Left renal pelvis (tissue), 4 donors: ENCODE results near the gene KANSL1. TPM values are rescaled to one million over a fixed set of nuclear protein-coding genes. Genes with fewer than 3 reads are reported as not detected.
A peak's percentile ranks its signal among the peaks of the same experiment; 100 is the strongest.
"Not testable (repeated sequence)": the region's sequence is repeated elsewhere in the genome, so short reads cannot be mapped to it uniquely, and the experiment has no call there.

Experiments
- DNase-seq, 4 donors: peaks; one replicate each; pipeline ENCODE4 v3.0.0-alpha.2; 2013; ENCODE audit warnings: low read depth in 4 of 4, low spot score in 3 of 4
- polyA plus RNA-seq, 4 donors: library from polyadenylated mRNA; unstranded; fragments of 120-200 nt; gene quantifications; one replicate each; pipeline ENCODE4 v1.2.1, GENCODE V29; 2013; ENCODE audit not compliant: insufficient read length in 4 of 4

KANSL1 gene
- polyA plus RNA-seq, 4 donors: 53.1 to 93.4 (median 64.1) TPM

DNA sequence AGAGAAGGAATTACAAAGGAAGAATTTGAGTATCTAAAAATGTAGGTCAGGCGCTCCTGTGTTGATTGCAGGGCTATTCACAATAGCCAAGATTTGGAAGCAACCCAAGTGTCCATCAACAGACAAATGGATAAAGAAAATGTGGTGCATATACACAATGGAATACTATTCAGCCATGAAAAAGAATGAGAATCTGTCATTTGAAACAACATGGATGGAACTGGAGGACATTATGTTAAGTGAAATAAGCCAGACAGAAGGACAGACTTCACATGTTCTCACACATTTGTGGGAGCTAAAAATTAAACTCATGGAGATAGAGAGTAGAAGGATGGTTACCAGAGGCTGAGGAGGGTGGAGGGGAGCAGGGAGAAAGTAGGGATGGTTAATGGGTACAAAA is 187.1 kb downstream of the KANSL1 start:
- not testable (repeated sequence) for DNase-seq

DNA sequence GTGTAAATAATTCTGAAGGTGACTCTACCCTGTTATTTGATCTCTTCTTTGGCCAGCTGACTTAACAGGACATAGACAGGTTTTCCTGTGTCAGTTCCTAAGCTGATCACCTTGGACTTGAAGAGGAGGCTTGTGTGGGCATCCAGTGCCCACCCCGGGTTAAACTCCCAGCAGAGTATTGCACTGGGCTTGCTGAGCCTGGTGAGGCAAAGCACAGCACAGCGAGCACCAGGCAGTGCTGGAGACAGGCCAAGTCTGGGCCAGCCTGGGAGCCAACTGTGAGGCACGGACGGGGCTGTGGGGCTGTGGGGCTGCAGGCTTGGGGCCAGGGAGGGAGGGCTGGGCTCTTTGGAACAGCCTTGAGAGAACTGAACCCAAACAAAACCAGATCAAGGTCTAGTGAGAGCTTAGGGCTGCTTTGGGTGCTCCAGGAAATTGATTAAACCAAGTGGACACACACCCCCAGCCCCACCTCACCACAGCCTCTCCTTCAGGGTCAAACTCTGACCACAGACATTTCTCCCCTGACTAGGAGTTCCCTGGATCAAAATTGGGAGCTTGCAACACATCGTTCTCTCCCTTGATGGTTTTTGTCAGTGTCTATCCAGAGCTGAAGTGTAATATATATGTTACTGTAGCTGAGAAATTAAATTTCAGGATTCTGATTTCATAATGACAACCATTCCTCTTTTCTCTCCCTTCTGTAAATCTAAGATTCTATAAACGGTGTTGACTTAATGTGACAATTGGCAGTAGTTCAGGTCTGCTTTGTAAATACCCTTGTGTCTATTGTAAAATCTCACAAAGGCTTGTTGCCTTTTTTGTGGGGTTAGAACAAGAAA is 189.1 kb downstream of the KANSL1 start:
- no peak for DNase-seq

DNA sequence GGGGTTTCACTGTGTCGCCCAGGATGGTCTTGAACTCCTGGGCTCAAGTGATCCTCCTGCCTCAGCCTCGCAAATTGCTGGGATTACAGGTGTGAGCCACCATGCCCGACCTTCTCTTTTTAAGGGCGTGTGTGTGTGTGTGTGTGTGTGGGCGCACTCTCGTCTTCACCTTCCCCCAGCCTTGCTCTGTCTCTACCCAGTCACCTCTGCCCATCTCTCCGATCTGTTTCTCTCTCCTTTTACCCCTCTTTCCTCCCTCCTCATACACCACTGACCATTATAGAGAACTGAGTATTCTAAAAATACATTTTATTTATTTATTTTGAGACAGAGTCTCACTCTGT is 190.3 kb downstream of the KANSL1 start:
- DNase-seq: no peak

DNA sequence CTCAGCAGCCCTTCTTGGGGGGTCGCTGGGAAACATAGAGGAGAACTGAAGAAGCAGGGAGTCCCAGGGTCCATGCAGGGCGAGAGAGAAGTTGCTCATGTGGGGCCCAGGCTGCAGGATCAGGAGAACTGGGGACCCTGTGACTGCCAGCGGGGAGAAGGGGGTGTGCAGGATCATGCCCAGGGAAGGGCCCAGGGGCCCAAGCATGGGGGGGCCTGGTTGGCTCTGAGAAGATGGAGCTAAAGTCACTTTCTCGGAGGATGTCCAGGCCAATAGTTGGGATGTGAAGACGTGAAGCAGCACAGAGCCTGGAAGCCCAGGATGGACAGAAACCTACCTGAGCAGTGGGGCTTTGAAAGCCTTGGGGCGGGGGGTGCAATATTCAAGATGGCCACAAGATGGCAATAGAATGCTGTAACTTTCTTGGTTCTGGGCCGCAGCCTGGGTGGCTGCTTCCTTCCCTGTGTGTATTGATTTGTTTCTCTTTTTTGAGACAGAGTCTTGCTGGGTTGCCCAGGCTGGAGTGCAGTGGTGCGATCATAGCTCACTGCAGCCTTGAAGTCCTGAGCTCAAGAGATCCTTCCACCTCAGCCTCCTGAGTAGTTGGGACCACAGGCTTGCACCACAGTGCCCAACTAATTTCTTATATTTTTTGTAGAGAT is 190.8 kb downstream of the KANSL1 start:
- DNase-seq: peak; percentile 16 to 52 (median 38)

DNA sequence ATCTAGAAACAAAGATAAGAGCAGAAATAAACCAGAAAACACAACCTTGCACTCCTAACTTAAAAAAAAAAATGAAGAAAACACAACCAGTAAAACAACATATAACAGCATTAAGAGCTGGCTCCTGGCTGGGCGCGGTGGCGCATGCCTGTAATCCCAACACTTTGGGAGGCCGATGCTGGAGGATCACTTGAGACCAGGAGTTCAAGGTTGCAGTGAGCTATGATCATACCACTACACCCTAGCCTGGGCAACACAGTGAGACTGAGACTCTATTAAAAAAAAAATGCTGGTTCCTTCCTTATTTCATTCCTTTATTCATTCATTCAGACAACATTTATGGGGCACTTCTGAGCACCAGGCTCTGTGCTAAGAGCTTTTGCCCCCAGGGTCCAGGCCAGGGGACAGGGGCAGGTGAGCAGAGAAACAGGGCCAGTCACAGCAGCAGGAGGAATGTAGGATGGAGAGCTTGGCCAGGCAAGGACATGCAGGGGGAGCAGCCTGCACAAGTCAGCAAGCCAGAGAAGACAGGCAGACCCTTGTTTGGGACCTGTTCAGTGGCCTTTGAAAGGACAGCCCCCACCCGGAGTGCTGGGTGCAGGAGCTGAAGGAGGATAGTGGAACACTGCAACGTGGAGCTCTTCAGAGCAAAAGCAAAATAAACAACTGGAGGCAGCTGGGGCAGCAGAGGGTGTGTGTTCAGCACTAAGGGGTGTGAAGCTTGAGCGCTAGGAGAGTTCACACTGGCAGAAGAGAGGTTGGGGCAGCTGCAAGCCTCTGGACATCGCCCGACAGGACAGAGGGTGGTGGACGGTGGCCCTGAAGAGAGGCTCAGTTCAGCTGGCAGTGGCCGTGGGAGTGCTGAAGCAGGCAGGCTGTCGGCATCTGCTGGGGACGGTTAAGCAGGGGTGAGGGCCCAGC is 191.6 kb downstream of the KANSL1 start:
- no peak for DNase-seq

DNA sequence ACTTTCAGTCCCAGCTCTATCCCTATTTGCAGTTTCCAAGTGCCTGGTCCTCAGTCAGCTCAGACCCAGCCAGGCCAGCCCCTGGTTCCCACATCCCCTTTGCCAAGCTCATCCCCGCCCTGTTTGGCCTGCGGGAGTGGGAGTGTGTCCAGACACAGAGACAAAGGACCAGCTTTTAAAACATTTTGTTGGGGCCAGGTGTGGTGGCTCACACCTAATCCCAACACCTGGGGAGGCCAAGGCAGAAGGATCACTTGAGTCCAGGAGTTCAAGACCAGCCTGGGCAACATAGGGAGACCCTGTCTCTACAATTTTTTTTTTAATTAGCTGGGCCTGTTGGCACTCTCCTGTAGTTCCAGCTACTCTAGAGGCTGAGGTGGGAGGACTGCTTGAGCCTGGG is 192.5 kb downstream of the KANSL1 start:
- DNase-seq: no peak

DNA sequence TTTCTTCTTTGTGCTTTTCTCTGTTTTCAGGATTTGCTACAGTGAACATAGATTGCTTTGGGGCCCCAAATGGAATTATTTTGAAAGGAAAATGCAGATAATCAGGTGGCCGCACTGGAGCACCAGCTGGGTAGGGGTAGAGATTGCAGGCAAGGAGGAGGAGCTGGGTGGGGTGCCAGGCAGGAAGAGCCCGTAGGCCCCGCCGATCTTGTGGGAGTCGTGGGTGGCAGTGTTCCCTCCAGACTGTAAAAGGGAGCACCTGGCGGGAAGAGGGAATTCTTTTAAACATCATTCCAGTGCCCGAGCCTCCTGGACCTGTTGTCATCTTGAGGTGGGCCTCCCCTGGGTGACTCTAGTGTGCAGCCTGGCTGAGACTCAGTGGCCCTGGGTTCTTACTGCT is 192.9 kb downstream of the KANSL1 start:
- DNase-seq: no peak

DNA sequence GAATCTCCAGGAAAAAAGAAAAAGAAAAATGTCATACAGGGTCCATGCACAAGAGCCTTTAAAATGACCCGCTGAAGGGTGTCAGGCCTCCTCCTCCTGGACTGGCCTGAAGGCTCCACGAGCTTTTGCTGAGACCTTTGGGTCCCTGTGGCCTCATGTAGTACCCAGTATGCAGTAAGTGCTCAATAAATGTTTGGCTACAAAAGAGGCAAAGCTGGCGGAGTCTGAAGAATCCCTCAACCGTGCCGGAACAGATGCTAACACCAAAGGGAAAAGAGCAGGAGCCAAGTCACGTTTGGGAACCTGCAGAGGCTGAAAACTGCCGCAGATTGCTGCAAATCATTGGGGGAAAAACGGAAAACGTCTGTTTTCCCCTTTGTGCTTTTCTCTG is 193.3 kb downstream of the KANSL1 start:
- DNase-seq: no peak

DNA sequence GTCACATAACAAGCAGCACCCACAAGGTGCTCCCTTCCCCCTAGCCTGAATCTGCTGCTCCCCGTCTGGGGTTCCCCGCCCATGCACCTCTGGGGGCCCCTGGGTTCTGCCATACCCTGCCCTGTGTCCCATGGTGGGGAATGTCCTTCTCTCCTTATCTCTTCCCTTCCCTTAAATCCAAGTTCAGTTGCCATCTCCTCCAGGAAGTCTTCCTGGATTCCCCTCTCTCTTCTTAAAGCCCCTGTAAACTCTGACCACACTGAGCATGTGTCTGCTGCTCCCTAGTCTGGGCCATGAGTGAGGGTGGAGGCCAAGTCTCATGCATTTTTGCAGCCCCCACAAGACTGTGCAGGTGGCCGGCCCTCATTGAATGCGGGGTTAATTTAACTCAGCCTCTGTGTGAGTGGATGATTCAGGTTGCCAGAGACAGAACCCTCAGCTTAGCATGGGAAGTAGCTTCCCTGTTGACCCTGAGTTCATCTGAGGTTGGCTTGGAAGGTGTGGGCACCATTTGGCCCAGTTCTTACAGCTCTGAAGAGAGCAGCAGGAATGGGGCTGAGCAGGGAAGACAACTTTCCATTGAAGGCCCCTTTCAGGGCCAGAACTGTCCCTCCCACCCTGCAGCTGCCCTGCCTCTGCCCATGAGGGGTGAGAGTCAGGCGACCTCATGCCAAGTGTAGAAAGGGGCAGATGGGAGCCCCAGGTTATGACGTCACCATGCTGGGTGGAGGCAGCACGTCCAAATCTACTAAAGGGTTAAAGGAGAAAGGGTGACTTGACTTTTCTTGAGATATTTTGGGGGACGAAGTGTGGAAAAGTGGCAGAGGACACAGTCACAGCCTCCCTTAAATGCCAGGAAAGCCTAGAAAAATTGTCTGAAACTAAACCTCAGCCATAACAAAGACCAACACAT is 194.0 kb downstream of the KANSL1 start, which contains the start of gene STH:
TSS of gene STH (plus strand) at position 264 of the 913 bp plus-strand sequence. CDS start at position 294, 30 bp downstream.
- DNase-seq: no peak

DNA sequence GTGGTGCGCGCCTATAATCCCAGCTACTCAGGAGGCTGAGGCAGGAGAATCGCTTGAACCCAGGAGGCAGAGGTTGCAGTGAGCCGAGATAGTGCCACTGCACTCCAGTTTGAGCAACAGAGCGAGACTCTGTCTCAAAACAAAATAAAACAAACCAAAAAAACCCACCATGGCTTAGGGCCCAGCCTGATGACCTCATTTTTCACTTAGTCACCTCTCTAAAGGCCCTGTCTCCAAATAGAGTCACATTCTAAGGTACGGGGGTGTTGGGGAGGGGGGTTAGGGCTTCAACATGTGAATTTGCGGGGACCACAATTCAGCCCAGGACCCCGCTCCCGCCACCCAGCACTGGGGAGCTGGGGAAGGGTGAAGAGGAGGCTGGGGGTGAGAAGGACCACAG is 195.6 kb downstream of the KANSL1 start:
- DNase-seq: no peak

DNA sequence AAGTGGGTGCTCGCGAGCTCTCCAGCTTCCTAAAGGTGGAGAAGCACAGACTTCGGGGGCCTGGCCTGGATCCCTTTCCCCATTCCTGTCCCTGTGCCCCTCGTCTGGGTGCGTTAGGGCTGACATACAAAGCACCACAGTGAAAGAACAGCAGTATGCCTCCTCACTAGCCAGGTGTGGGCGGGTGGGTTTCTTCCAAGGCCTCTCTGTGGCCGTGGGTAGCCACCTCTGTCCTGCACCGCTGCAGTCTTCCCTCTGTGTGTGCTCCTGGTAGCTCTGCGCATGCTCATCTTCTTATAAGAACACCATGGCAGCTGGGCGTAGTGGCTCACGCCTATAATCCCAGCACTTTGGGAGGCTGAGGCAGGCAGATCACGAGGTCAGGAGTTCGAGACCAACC is 196.1 kb downstream of the KANSL1 start:
- DNase-seq: no peak

DNA sequence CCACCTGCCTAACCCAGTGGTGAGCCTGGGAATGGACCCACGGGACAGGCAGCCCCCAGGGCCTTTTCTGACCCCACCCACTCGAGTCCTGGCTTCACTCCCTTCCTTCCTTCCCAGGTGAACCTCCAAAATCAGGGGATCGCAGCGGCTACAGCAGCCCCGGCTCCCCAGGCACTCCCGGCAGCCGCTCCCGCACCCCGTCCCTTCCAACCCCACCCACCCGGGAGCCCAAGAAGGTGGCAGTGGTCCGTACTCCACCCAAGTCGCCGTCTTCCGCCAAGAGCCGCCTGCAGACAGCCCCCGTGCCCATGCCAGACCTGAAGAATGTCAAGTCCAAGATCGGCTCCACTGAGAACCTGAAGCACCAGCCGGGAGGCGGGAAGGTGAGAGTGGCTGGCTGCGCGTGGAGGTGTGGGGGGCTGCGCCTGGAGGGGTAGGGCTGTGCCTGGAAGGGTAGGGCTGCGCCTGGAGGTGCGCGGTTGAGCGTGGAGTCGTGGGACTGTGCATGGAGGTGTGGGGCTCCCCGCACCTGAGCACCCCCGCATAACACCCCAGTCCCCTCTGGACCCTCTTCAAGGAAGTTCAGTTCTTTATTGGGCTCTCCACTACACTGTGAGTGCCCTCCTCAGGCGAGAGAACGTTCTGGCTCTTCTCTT is 196.8 kb downstream of the KANSL1 start:
- DNase-seq: no peak

DNA sequence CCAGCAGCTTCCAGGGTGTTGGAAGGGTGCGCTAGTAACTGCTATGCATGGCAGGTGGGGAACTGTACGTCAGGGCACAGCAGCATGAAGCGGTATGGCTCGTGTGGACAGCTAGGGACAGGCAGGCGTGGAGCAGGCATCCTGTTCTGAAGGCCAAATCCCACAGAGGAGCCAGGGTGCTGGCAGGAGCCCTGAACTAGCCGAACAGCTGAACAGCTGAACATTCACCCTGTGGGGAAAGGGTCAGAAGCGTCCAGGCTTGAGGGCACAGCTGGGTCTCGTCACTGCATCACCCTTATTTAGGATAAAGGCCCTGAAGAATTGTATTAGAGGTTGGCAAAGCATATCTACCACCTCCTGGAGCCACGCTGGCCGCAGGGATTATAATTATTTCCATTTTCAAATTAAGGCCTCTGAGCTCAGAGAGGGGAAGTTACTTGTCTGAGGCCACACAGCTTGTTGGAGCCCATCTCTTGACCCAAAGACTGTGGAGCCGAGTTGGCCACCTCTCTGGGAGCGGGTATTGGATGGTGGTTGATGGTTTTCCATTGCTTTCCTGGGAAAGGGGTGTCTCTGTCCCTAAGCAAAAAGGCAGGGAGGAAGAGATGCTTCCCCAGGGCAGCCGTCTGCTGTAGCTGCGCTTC is 197.5 kb downstream of the KANSL1 start:
- no peak for DNase-seq

DNA sequence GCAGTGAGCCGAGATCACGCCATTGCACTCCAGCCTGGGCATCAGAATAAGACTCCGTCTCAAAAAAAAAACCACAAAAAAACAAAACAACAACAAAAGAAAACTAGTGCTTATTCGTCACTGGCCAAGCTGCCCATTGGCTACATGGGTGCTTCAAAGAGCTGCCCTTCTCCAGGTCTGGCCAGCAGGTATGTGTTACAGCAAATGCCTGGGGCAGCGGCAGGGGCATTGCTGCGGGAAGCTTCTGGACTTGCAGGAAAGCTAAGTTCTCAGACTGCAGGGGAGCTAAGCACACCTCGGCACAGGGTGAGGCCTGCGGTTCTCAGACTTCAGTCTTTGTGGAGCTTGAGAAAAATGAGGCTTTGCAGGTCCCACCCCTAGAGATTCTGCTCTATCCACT is 198.2 kb downstream of the KANSL1 start:
- DNase-seq: no peak

DNA sequence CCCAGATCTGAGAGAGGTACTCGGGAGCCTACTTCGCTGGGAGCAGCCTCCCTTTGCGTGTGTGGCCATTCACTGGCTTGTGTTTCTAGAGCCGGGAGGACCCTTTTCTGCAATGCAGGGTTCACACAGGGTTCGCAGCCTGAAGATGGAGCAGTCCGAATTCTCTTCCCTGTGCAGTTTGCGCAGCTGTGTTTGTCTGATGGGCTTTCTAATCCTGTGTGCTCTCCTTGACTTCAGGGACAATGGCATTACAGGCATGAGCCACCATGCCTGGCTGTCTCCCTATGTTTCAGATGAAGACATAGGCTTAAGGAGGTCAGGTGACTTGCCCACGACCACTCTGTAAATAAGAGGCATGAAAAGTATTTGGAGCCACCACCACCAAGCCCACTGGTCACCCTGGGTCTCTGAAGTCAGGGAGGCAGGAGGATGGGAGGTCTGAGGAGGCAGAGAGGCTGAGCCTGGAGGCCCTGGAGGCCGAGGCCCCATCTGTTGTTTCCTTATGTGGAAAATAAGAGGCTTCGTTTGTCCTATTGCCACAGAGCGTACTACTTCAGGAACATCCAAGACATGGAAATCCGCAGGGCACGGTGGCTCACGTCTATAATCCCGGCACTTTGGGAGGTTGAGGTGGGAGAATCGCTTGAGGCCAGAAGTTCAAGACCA is 199.1 kb downstream of the KANSL1 start:
- no peak for DNase-seq

DNA sequence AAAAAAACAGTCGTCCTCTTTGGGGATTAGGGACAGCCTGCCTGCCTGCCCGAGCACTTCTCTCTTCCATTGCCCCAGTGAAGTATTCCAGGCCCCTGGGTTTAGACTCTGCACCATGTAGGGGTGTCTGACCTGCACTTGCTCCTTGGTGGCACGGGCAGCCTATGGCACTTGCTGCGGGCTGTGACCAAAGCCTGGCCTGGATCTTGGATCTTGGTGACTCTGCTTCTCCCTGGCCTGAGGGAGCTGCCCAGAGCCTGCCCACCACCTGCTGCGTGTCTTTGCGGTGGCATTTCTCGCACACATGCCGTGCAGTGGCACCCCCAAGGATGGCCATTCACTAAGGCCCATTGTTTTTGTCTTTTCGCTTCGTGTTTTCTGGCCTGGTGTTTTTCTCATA is 200.3 kb downstream of the KANSL1 start:
- DNase-seq: peak in 1 of 4 donors; percentile 7

DNA sequence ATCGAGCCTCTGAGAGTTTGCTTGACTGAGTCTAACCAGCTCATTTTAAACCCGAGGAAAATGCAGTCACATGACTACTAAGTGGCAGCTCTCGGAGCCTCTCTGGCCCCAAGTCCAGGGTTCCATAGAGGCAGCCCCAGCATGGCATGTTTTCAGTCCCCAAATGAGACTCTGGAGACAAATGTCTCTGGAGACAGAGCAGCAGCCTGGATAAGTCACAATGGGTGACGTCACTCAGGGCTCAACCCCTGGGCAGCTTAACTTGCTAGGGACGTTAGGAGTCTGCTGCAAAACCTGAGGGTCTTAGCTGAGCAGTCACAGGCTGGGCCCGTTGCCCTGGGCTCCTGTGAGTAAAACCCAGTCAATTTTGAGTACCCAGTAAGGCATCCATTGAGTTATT is 201.1 kb downstream of the KANSL1 start:
- DNase-seq: no peak

DNA sequence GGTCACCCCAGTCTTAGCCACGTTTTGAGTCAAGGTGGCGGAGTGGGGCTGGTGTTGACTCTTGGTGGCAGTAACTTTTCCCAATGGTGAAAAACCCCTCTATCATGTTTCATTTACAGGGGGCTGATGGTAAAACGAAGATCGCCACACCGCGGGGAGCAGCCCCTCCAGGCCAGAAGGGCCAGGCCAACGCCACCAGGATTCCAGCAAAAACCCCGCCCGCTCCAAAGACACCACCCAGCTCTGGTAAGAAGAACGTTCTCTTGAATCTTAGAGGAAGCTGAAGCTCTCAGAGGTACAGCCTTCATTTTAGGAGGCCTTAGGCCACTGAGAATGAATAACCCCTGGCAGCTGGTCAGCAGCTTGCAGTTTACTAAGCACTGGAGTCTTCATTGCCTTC is 201.9 kb downstream of the KANSL1 start:
- no peak for DNase-seq

DNA sequence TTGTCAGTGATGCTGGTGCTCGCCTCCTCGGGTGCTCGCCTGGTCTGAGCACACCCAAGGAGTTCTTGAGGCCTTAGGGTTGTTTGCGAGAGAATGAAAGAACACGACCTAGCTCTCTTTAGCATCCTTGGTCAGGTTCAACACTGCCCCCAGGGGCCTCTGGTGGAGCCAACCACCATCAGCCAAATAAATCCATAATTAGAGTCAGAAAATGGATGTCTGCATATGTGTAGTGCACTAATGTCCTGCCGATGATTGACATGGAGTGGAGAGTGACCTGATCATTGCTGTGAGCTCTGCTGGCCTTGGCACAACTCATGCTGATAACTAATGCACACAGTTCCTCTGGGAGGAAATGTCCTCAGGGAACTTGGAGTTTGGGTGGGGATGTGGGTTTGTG is 202.3 kb downstream of the KANSL1 start:
- DNase-seq: no peak
